H1 (cell line): ENCODE measurements around the gene LCN2.

Experiments
- CEBPB ChIP-seq: IDR thresholded peaks from 2 replicates; pipeline ENCODE4 v1.6.1; 2012; ENCODE audit warnings: low read depth, low read length
- EP300 ChIP-seq, 2 experiments: IDR thresholded peaks; 1 replicate in 1 of 2; 2 replicates in 1 of 2; pipeline ENCODE4 v1.6.1; 2011 to 2012; ENCODE audit warnings: low read depth in 2 of 2, low read length in 2 of 2, mild to moderate bottlenecking in 2 of 2, borderline replicate concordance in 1 of 2, inconsistent platforms in 1 of 2, moderate library complexity in 1 of 2
- EZH2 ChIP-seq: fragments of 200-600 bp; sonication (generic); IDR thresholded peaks from 2 replicates; pipeline ENCODE4 v1.7.1; 2012; ENCODE audit warnings: low read depth, mild to moderate bottlenecking, moderate library complexity, low read length, inconsistent platforms; ENCODE audit not compliant: severe bottlenecking
- NRF1 ChIP-seq: IDR thresholded peaks from 2 replicates; pipeline ENCODE4 v1.6.1; 2011; ENCODE audit warnings: mild to moderate bottlenecking, low read depth, low read length, improper control_type of control experiment
- POLR2AphosphoS5 ChIP-seq: IDR thresholded peaks from 2 replicates; pipeline ENCODE4 v1.6.1; 2011; ENCODE audit warnings: low read depth, low read length
- RXRA ChIP-seq: IDR thresholded peaks from 2 replicates; pipeline ENCODE4 v1.6.1; 2011; ENCODE audit warnings: low read depth, mild to moderate bottlenecking, low read length, moderate library complexity; ENCODE audit not compliant: insufficient read depth
- TF ChIP-seq, protein P1 (sequence below), 3 experiments: IDR thresholded peaks; 1 replicate in 2 of 3; 2 replicates in 1 of 3; pipeline versions ENCODE4 v1.5.1 to v1.6.1; 2011; ENCODE audit warnings: low read length in 3 of 3, mild to moderate bottlenecking in 3 of 3, inconsistent platforms in 2 of 3, low read depth in 1 of 3, moderate library complexity in 1 of 3; ENCODE audit not compliant: insufficient read depth in 1 of 3; ENCODE audit errors: control extremely low read depth in 1 of 3
- TF ChIP-seq, protein P2 (sequence below): IDR thresholded peaks from 2 replicates; pipeline ENCODE4 v1.6.1; 2011; ENCODE audit warnings: low read length, improper control_type of control experiment

DNA sequence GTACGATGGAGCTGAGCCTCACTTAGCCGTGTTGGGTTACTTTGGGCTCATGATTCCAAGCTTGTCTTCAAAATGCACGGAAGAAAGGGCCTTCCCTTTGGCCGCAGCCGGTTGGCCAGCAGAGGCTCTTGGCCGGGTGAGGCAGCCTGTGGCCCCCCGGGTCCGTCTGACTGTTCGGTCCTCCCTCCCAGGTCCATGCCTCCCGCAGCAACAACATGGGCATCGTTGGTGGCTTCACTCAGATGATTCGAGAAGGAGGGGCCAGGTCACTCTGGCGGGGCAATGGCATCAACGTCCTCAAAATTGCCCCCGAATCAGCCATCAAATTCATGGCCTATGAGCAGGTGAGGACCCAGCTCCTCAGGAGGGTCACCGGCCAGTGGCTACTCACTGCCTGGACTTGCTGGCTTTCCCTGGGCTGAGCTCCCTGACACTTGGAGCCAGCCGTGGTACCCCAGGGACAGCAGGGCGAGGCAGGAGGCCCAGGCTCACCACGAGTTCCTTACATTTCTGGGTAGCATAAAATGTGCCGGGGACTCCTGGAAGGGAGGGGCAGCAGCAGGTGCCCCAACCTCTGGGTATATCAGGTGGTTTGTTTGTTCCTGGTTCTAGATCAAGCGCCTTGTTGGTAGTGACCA, 43.6 kb upstream of the LCN2 start:
- TF ChIP-seq, protein P1, sequence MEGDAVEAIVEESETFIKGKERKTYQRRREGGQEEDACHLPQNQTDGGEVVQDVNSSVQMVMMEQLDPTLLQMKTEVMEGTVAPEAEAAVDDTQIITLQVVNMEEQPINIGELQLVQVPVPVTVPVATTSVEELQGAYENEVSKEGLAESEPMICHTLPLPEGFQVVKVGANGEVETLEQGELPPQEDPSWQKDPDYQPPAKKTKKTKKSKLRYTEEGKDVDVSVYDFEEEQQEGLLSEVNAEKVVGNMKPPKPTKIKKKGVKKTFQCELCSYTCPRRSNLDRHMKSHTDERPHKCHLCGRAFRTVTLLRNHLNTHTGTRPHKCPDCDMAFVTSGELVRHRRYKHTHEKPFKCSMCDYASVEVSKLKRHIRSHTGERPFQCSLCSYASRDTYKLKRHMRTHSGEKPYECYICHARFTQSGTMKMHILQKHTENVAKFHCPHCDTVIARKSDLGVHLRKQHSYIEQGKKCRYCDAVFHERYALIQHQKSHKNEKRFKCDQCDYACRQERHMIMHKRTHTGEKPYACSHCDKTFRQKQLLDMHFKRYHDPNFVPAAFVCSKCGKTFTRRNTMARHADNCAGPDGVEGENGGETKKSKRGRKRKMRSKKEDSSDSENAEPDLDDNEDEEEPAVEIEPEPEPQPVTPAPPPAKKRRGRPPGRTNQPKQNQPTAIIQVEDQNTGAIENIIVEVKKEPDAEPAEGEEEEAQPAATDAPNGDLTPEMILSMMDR (IDR thresholded peaks at IDR 0.05; ENCODE audit: control extremely low read depth in 1 of 3, insufficient read depth in 1 of 3, low read depth in 1 of 3, low read length in 3 of 3) = no peak
- TF ChIP-seq NRF1 = no peak
- no peak for TF ChIP-seq EP300 (IDR thresholded peaks at IDR 0.05; ENCODE audit: borderline replicate concordance in 1 of 2, low read depth in 2 of 2, low read length in 2 of 2)
- TF ChIP-seq CEBPB = no peak
- TF ChIP-seq POLR2AphosphoS5 = no peak
- TF ChIP-seq EZH2 = no peak
- no peak for TF ChIP-seq RXRA
- TF ChIP-seq, protein P2, sequence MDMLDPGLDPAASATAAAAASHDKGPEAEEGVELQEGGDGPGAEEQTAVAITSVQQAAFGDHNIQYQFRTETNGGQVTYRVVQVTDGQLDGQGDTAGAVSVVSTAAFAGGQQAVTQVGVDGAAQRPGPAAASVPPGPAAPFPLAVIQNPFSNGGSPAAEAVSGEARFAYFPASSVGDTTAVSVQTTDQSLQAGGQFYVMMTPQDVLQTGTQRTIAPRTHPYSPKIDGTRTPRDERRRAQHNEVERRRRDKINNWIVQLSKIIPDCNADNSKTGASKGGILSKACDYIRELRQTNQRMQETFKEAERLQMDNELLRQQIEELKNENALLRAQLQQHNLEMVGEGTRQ = no peak
